ENCODE results near the gene FRAT2. TPM values are rescaled to one million over a fixed set of nuclear protein-coding genes. Genes with fewer than 3 reads are reported as not detected.

The FRAT2 gene
- total RNA-seq, 1 experiment from 2014 or later, result 4.7 TPM

GRCh38 chr10:97312897-97313296 is 21.6 kb downstream of the FRAT2 start:
- no TSS peak for BruUV-seq (replicated peaks)

GRCh38 chr10:97311111-97311626 is 23.4 kb downstream of the FRAT2 start:
- TF ChIP-seq CTCF (conservative IDR thresholded peaks at IDR 0.05; ENCODE audit: low read depth, low read length), result no peak
- no peak for TF ChIP-seq EZH2 (IDR thresholded peaks at IDR 0.05; ENCODE audit: borderline replicate concordance, low read depth, low read length, poor library complexity, severe bottlenecking)
- Histone ChIP-seq H3K4me3 (ENCODE audit: low read depth, low read length, poor library complexity, severe bottlenecking) (no peak overlapping the region), H3K27me3 (replicated peaks; ENCODE audit: insufficient read depth, low read depth, low read length, poor library complexity) (no peaks in the 10 kb centered on the region), H3K9me3 (ENCODE audit: low read depth, low read length, poor library complexity, severe bottlenecking) (no peaks in the 10 kb centered on the region), H3K27ac (ENCODE audit: low read depth, low read length, poor library complexity, severe bottlenecking) (no peak overlapping the region), H3K4me1 (ENCODE audit: insufficient read depth, low read length, poor library complexity, severe bottlenecking) (no peaks in the 10 kb centered on the region), H3K36me3 (ENCODE audit: insufficient read depth, low read length, poor library complexity, severe bottlenecking) (no peaks in the 10 kb centered on the region)
- POLR2A ChIA-PET (ENCODE audit: low non-redundant PET), result no interaction called here
- CTCF ChIA-PET, result no interaction called here
- no TSS peak for BruUV-seq (replicated peaks)
- DNase-seq (ENCODE audit: low spot score), result no peak
- intact Hi-C loops (cut with micrococcal nuclease; ENCODE audit: unreplicated experiment), result no loop called here

More at GRCh38 chr10:97312897-97313296, 21.6 kb downstream of the FRAT2 start:
- CTCF ChIA-PET, result no interaction called here
- Histone ChIP-seq H3K27ac (ENCODE audit: low read depth, low read length, poor library complexity, severe bottlenecking) (no peak overlapping the region), H3K4me3 (ENCODE audit: low read depth, low read length, poor library complexity, severe bottlenecking) (no peak overlapping the region), H3K9me3 (ENCODE audit: low read depth, low read length, poor library complexity, severe bottlenecking) (no peaks in the 10 kb centered on the region), H3K36me3 (ENCODE audit: insufficient read depth, low read length, poor library complexity, severe bottlenecking) (no peaks in the 10 kb centered on the region), H3K27me3 (replicated peaks; ENCODE audit: insufficient read depth, low read depth, low read length, poor library complexity) (no peaks in the 10 kb centered on the region), H3K4me1 (ENCODE audit: insufficient read depth, low read length, poor library complexity, severe bottlenecking) (no peaks in the 10 kb centered on the region)
- TF ChIP-seq CTCF (conservative IDR thresholded peaks at IDR 0.05; ENCODE audit: low read depth, low read length) (no peak), EZH2 (IDR thresholded peaks at IDR 0.05; ENCODE audit: borderline replicate concordance, low read depth, low read length, poor library complexity, severe bottlenecking) (no peak)
- POLR2A ChIA-PET (ENCODE audit: low non-redundant PET), result no interaction called here
- intact Hi-C loops (cut with micrococcal nuclease; ENCODE audit: unreplicated experiment), result no loop called here
- DNase-seq (ENCODE audit: low spot score), result no peak

GRCh38 chr10:97307866-97308780 is 26.4 kb downstream of the FRAT2 start:
- Histone ChIP-seq H3K4me3 (ENCODE audit: low read depth, low read length, poor library complexity, severe bottlenecking) (no peak overlapping the region), H3K36me3 (ENCODE audit: insufficient read depth, low read length, poor library complexity, severe bottlenecking) (no peaks in the 10 kb centered on the region), H3K27me3 (replicated peaks; ENCODE audit: insufficient read depth, low read depth, low read length, poor library complexity) (no peaks in the 10 kb centered on the region), H3K4me1 (ENCODE audit: insufficient read depth, low read length, poor library complexity, severe bottlenecking) (no peaks in the 10 kb centered on the region), H3K27ac (ENCODE audit: low read depth, low read length, poor library complexity, severe bottlenecking) (no peak overlapping the region), H3K9me3 (ENCODE audit: low read depth, low read length, poor library complexity, severe bottlenecking) (no peaks in the 10 kb centered on the region)
- ChIA-PET POLR2A (ENCODE audit: low non-redundant PET) (no interaction called here), CTCF (no interaction called here)
- BruUV-seq (replicated peaks), result no TSS peak
- TF ChIP-seq EZH2 (IDR thresholded peaks at IDR 0.05; ENCODE audit: borderline replicate concordance, low read depth, low read length, poor library complexity, severe bottlenecking) (no peak), CTCF (conservative IDR thresholded peaks at IDR 0.05; ENCODE audit: low read depth, low read length) (no peak)
- intact Hi-C loops (cut with micrococcal nuclease; ENCODE audit: unreplicated experiment), result no loop called here
- no peak for DNase-seq (ENCODE audit: low spot score)

Measured in A673 (cell line).